SK-N-MC (cell line): ENCODE measurements around the gene DDX39A.

Experiments
- EZH2 ChIP-seq: fragments of 200-600 bp; sonication (generic); IDR thresholded peaks from one replicate; pipeline ENCODE4 v1.6.1; 2017; ENCODE audit warnings: antibody characterized with exemption
- POLR2AphosphoS5 ChIP-seq: IDR thresholded peaks from 2 replicates; pipeline ENCODE4 v1.6.1; 2012; ENCODE audit warnings: mild to moderate bottlenecking, low read depth, low read length, borderline replicate concordance

DNA sequence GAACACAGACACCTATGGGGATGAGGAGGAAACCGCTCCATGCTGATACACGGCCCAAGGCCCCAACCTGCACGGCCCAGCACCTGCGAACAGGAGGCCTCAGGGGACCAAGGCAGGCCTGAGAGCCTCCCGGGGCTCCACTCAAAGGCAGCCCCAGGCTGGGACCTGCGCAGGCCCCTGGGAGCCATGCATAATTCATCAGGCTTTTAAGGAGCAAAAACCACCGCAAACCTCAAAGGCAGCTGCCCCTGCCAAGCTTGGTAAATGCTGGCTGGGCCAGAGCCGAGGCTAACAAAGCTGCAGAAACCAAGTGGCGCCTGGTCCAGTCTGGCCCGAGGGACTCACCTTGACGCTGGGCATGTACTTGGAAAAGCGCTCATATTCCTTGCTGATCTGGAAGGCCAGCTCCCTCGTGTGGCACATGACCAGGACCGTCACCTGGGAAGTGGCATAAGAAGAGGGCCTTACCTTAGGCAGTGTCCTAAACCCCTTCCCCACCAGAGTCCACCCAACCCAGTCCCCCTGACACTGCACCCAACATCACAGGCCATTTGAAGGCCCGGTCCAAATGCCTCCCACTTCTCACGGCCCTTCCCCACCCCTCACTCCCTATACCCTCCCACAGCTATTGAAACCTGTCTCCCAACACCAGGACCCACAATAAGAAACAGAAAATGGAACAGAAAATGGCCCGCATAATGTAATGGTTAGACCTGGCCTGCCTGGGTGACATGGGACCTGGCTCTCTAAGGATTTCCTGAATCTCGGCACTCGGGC is 7.8 kb downstream of the DDX39A start:
- TF ChIP-seq EZH2, result no peak
- no peak for TF ChIP-seq POLR2AphosphoS5
